VCaP (cell line): ENCODE results near the gene SOCS1.

Experiments used
- H3K27ac ChIP-seq: fragments of 450-650 bp; 2 replicates; pipeline ENCODE4 v1.5.1; 2017
- TF ChIP-seq, protein P1 (sequence below): fragments of 450-650 bp; conservative IDR thresholded peaks from 2 replicates; pipeline ENCODE4 v1.5.1; 2017; ENCODE audit warnings: mild to moderate bottlenecking, moderate library complexity

The SOCS1 gene

GRCh38 chr16:11250786-11251524, 5.0 kb downstream of the SOCS1 start:
- no peak overlapping the region for H3K27ac ChIP-seq

DNA sequence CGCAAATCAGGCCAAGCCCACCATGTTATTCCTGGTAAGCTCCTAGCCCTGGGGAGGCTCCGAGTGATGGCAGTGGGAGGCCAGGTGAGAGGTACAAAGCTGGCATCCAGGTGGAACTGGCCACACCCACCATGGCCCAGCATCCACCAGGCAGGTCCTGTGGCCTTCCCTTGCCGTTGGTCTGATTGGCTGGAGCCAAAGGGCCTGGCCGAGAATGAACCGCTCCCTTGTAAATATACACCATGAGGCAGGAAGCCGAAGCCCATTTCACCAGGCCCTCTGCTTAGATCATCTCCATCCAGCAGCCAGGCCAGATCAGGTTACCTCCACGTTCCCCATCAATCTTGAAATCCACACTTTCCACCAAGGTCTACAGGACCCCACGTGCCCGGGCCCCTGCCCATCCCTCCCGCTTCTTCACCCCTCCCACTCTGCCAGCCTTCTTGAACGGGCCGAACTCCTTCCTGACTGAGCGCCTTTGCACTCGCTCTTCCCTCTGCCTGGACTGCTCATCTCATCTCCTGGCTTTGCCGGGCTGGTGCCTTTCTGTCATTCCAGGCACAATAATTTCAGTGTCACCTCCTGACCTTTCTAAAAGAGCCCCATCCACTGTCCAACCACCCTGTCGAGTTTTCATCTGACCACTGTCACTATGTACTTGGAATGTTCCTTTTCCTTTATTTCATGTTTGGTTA, 5.8 kb downstream of the SOCS1 start:
- H3K27ac ChIP-seq = no peak overlapping the region
- TF ChIP-seq, protein P1, sequence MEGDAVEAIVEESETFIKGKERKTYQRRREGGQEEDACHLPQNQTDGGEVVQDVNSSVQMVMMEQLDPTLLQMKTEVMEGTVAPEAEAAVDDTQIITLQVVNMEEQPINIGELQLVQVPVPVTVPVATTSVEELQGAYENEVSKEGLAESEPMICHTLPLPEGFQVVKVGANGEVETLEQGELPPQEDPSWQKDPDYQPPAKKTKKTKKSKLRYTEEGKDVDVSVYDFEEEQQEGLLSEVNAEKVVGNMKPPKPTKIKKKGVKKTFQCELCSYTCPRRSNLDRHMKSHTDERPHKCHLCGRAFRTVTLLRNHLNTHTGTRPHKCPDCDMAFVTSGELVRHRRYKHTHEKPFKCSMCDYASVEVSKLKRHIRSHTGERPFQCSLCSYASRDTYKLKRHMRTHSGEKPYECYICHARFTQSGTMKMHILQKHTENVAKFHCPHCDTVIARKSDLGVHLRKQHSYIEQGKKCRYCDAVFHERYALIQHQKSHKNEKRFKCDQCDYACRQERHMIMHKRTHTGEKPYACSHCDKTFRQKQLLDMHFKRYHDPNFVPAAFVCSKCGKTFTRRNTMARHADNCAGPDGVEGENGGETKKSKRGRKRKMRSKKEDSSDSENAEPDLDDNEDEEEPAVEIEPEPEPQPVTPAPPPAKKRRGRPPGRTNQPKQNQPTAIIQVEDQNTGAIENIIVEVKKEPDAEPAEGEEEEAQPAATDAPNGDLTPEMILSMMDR = no peak

More at GRCh38 chr16:11250786-11251524, 5.0 kb downstream of the SOCS1 start:
- TF ChIP-seq, protein P1 = no peak

DNA sequence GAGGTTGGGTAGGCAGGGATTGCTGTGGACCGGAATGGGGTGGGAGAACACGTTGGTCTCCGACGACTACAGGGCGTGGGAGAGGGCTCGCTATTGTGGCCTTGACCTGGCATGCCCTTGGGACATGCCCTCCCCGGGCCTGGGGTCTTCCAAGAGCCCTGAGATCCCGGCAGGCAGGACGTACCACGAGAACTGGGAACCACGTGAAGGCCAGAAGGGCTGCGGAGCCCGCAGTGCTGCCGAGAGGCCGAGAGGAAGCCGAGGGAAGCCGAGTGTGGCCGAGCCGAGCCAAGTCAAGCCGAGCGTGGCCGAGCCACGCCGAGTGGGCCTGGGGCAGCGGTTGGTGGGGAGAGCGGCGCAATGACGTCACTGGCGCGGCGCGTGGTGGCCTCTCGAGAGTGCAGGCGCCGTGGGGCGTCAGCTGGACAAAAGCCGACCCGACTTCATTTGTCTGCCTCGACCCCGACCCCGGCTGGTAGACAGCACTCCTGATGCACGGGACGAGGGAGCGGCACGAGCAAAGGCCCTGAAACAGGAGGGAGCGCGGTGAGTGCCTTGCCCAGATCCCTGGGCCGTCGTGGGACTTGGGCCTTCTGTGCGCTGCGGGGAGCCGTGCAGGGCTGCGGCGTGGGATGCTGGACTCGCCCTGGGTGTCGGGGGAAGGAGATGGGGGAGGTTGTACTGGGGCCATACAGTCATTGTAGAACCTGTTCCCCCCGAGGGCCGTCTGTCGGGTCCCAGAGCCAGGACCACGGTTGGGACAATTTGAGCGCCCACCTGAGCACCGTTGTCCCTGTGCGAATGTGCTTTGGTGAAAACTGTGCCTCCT, 6.6 kb downstream of the SOCS1 start:
- TF ChIP-seq, protein P1 = no peak
- H3K27ac ChIP-seq = no peak overlapping the region

DNA sequence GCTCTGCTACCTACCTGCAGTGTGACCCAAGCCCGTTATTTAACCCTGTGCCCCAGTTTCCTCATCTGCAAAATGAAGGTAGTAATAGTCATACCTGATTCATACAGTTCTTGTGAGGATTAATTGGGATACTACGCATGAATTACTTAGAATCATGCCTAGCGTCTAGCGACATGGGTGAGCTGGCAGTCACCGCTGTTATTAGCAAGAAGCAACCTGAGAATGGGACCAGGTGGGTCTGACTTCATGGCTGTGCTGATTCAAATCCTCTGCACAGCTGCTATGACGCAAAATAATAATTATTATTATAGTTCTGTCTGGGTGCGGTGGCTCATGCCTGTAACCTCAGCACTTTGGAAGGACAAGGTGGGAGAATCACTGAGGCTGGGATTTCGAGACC, 7.9 kb downstream of the SOCS1 start:
- TF ChIP-seq, protein P1 = no peak
- H3K27ac ChIP-seq = no peak overlapping the region

- no peak overlapping the region for H3K27ac ChIP-seq
- TF ChIP-seq, protein P1 = no peak
These were observed 10.0 kb downstream of the SOCS1 start for GRCh38 chr16:11245988-11246387.

- H3K27ac ChIP-seq = no peak overlapping the region
- TF ChIP-seq, protein P1 = no peak
These were observed 10.7 kb downstream of the SOCS1 start for GRCh38 chr16:11245222-11245737.

- TF ChIP-seq, protein P1 = no peak
- no peak overlapping the region for H3K27ac ChIP-seq
These were observed 13.3 kb downstream of the SOCS1 start for GRCh38 chr16:11242658-11243057.
